GM06990 (cell line): Measurements from ENCODE around the gene PKIG.
A peak's percentile ranks its signal among the peaks of the same experiment; 100 is the strongest.
"Not testable (repeated sequence)": the region's sequence is repeated elsewhere in the genome, so short reads cannot be mapped to it uniquely, and the experiment has no call there.

Experiments used
- DNase-seq: peaks from one replicate; pipeline ENCODE4 v3.0.0-alpha.2; 2011; ENCODE audit not compliant: insufficient read length; ENCODE audit errors: extremely low read depth
- H3K27me3 ChIP-seq: replicated peaks from 2 replicates; pipeline ENCODE4 v1.6.0; 2011; ENCODE audit warnings: low read length; ENCODE audit not compliant: control insufficient read depth, insufficient read depth
- H3K36me3 ChIP-seq: 2 replicates; pipeline ENCODE4 v1.5.1; 2011; ENCODE audit warnings: low read length; ENCODE audit not compliant: control insufficient read depth, insufficient read depth
- H3K4me3 ChIP-seq: replicated peaks from 2 replicates; pipeline ENCODE4 v1.5.1; 2011; ENCODE audit warnings: low read depth, mild to moderate bottlenecking, control low read depth, low read length
- TF ChIP-seq, protein P1 (sequence below): IDR thresholded peaks from 2 replicates; pipeline ENCODE4 v1.5.1; 2011; ENCODE audit warnings: low read length, control low read depth, mild to moderate bottlenecking, inconsistent platforms; ENCODE audit not compliant: insufficient read depth, poor library complexity, severe bottlenecking

Gene PKIG

DNA sequence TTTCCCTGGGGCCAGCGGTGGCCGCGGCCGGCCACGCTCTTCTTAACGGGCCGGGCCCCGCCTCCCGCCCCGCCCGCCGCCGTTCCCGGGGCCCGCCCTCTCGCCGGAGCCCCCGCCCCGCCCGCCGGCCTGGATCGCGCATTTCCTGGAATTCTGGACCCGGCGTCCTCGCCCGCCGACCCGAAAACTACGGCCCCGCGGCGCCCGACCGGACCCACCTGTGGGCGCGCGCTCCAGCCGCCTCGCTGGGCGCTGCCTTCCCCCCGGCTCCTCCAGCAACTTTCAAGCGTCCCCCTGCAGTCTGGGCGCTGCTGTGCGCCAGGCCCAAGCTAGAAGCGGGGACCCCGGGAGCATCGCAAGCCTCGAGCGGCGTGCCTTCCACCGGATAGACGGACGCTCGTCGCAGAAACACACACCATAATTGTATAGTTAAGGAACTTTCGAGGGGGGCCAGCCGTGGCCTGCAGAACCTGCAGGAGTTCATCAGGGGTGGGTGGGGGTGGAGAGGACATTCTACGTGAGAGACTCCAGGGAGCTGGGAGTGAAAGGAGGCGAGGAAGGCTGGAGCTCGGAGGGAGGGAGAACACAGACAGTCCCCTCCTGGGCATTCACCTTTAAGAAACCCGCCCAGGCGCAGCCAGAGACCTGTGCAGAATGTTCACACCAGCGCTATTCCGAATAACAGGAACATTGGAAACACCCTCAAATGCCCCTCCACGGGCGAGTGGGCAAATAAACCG, 69.5 kb downstream of the PKIG start, which contains the start of gene ADA:
TSS of gene ADA (minus strand) at position 16 of the 740 bp plus-strand sequence. CDS start 92 bp downstream, outside the sequence.
- H3K27me3 ChIP-seq, result no peaks in the 10 kb centered on the region
- no peaks in the 10 kb centered on the region for H3K36me3 ChIP-seq
- peak within 1 kb of the TSS; percentile 86 for H3K4me3 ChIP-seq
- TF ChIP-seq, protein P1, sequence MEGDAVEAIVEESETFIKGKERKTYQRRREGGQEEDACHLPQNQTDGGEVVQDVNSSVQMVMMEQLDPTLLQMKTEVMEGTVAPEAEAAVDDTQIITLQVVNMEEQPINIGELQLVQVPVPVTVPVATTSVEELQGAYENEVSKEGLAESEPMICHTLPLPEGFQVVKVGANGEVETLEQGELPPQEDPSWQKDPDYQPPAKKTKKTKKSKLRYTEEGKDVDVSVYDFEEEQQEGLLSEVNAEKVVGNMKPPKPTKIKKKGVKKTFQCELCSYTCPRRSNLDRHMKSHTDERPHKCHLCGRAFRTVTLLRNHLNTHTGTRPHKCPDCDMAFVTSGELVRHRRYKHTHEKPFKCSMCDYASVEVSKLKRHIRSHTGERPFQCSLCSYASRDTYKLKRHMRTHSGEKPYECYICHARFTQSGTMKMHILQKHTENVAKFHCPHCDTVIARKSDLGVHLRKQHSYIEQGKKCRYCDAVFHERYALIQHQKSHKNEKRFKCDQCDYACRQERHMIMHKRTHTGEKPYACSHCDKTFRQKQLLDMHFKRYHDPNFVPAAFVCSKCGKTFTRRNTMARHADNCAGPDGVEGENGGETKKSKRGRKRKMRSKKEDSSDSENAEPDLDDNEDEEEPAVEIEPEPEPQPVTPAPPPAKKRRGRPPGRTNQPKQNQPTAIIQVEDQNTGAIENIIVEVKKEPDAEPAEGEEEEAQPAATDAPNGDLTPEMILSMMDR, result no peak
- DNase-seq, result peak; percentile 69

DNA sequence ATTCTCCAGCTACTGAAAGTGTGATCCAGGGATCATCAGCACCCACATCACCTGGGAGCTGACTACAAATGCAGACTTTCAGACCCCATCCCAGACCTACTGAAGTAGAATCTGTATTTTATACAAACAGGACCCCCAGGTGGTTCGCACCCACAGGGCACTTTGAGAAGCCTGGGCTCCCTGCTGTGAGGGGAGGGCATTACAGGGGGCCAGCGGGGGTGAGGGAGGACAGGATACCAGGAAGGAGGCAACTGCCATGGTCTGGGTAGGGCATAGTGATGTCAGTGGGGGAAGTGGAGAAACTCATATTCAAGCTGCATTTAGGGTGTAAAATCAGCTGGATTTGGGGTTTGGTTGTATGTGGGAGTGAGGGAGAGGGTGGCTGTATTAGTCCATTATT, 71.2 kb downstream of the PKIG start:
- Histone ChIP-seq H3K4me3 (no peak overlapping the region), H3K27me3 (no peaks in the 10 kb centered on the region), H3K36me3 (no peaks in the 10 kb centered on the region)
- TF ChIP-seq, protein P1, result no peak
- DNase-seq, result no peak

DNA sequence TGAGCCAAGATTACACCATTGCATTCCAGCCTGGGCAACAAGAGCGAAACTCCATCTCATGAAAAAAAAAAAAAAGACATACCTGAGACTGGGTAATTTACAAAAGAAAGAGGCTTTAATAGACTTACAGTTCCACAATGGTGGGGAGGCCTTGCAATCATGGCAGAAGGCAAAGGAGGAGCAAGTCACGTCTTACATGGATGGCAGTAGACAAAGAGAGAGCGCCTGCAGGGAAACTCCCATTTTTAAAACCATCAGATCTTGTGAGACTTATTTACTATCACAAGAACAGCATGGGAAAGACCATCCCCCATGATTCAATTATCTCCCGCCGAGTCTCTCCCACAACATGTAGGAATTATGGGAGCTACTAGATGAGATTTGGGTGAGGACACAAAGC, 71.8 kb downstream of the PKIG start:
- H3K4me3 ChIP-seq, DNase-seq, H3K36me3 ChIP-seq, H3K27me3 ChIP-seq: not testable (repeated sequence)

DNA sequence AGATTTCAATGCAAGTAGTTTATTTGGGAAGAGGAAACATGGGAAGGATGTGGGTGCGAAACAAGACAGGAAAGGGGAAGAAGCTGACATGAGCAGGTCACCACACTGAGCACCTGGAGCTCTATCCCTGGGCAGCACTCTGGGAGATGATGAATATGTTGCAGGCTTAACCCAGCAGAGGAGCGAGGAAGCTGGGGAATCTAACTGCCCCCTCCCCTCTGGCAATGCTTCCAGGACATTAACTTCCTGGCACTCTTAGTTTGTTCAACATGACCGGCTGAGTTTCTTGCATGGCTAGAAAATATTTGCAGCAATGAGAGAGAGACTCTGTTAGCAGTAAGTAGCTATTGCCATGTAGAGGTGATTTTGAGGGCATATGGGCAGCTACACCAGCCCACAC, 74.1 kb downstream of the PKIG start:
- TF ChIP-seq, protein P1, result no peak
- Histone ChIP-seq H3K4me3 (no peak overlapping the region), H3K36me3 (no peaks in the 10 kb centered on the region), H3K27me3 (no peaks in the 10 kb centered on the region)
- no peak for DNase-seq

DNA sequence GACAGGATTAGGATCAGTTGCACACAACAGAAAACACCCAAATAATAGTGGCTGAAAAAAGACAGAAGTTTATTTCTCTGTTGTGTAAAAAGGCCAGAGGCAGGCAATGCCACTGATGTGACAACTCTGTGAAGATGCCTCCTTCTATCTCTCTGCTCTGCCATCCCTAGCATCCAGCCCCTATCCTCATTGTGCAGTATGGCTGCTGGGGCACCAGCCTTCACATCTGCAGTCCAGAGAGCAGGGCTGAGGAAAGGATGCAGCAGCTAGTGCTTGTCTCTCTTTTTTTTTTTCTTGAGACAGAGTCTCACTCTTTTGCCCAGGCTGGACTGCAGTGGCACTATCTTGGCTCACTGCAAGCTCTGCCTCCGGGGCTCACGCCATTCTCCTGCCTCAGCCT, 75.5 kb downstream of the PKIG start:
- TF ChIP-seq, protein P1, result no peak
- DNase-seq, result no peak
- Histone ChIP-seq H3K36me3 (no peaks in the 10 kb centered on the region), H3K4me3 (no peak overlapping the region), H3K27me3 (no peaks in the 10 kb centered on the region)

DNA sequence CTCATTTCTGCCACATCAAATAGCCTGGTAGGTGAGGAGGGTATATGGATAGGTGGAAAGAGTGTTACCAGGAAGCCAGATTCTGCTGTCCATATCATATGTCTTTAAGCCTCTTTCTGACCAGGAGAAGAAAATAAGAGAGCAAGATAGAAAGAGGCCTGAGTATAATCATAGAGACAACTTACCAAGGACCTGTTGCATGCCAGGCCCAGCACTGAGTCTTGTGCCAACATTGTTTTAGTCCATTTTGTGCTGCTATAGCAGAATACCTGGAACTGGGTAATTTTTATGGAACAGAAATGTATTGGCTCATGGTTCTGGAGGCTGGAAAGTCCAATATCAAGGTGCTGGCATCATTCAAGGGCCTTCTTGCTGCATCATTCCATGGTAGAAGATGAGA, 76.4 kb downstream of the PKIG start:
- H3K27me3 ChIP-seq, result no peaks in the 10 kb centered on the region
- TF ChIP-seq, protein P1, result no peak
- H3K4me3 ChIP-seq, result no peak overlapping the region
- no peak for DNase-seq
- no peaks in the 10 kb centered on the region for H3K36me3 ChIP-seq
